Pancreas (tissue), 10 donors: ENCODE data around the gene EIF2B1. TPM values are rescaled to one million over a fixed set of nuclear protein-coding genes. Genes with fewer than 3 reads are reported as not detected.

Source experiments
- ATAC-seq, 4 donors: fragments of 200-7000 bp; cut with Tn5 transposase; one replicate each; pipeline versions ENCODE4 v1.8.0 to v1.9.1; 2020; ENCODE audit warnings: mild to moderate bottlenecking in 4 of 4, moderate library complexity in 4 of 4
- DNase-seq, 6 donors: peaks; one replicate each; pipeline ENCODE4 v3.0.0-alpha.2; 2020
- FAIRE-seq: peaks from 2 replicates; lab custom pipeline; 2012; peaks lifted over from hg19 to GRCh38; lab: Jason Lieb, UNC
- H3K27ac ChIP-seq, 4 donors: fragments of 200-600 bp; sonication (generic); 1 replicate in 3 of 4; 2 replicates in 1 of 4; pipeline versions ENCODE4 v1.5.0 to v1.8.0; 2020
- H3K27me3 ChIP-seq, 4 donors: fragments of 200-600 bp; one replicate each; pipeline ENCODE4 v1.8.0; 2021
- H3K36me3 ChIP-seq, 3 donors: fragments of 200-600 bp; sonication (generic) in 1 of 3; one replicate each; pipeline versions ENCODE4 v1.5.0 to v1.8.0; 2020 to 2021
- H3K4me1 ChIP-seq, 3 donors: fragments of 200-600 bp; one replicate each; pipeline ENCODE4 v1.8.0; 2021
- H3K4me3 ChIP-seq, 4 donors: fragments of 200-600 bp; sonication (generic) in 2 of 4; one replicate each; pipeline versions ENCODE4 v1.5.0 to v1.8.0; 2020 to 2021
- H3K9me3 ChIP-seq, 4 donors: fragments of 200-600 bp; one replicate each; pipeline ENCODE4 v1.8.0; 2021
- CTCF ChIP-seq, 4 donors: fragments of 200-600 bp; sonication (generic) in 3 of 4; IDR thresholded peaks; one replicate each; pipeline versions ENCODE4 v1.5.0 to v1.8.0; 2021; ENCODE audit warnings: antibody characterized with exemption in 4 of 4
- WGBS, 2 donors: extraction: QIAGEN DNeasy Blood & Tissue Kit; methylation state at CpG; one replicate each; pipeline ENCODE4 v1.1.7; 2013; 5-methylcytosine and 5-hydroxymethylcytosine counted together
- intact Hi-C, 3 donors: fragments of 100-400 bp; cut with DNase I; formaldehyde crosslinking; loops; one replicate each; pipeline versions ENCODE4 v1.11.1 to v1.14.2; 2022
- polyA plus RNA-seq, 2 donors: library from polyadenylated mRNA; stranded (reverse); fragments of 200-250 nt; gene quantifications; one replicate each; pipeline ENCODE4 v1.2.3, GENCODE V29; 2013
- total RNA-seq, 6 donors: library from RNA; stranded (reverse); fragmentation: NEBNext Ultra II Directional in 4 of 6; extraction: Animal tissue kit (Norgen Biotek cat#: 25700) in 4 of 6; gene quantifications; one replicate each; pipeline versions ENCODE4 v1.2.1 to v1.2.4, GENCODE V29; 2021 to 2023
- donor health status: healthy with polysubstance abuse.
- donor health status: DM: no; HTN: no; CAD: no; lungs with moderate emphysema.
- donor health status: DM: no; HTN: no; CAD: no.
- donor health status: control.
- donor health status: control.
- donor health status: Bipolar disorder and iron deficiency.
- donor health status: DM: yes; HTN: yes; CAD: no.
- donor health status: DM: no; HTN: no; CAD: no.
- donor health status: DM: no; HTN: no; CAD: no.
- donor health status: DM: yes; HTN: yes; CAD: no.

Gene EIF2B1
- total and polyA plus RNA-seq, 8 donors = 15.6 to 28.6 (median 22.8) TPM

GRCh38 chr12:123571343-123571813 lies 62.1 kb downstream of the EIF2B1 start:
- FAIRE-seq = no peak
- intact Hi-C loops = no loop called here
- TF ChIP-seq CTCF (IDR thresholded peaks at IDR 0.05) = no peak
- Histone ChIP-seq H3K27me3 (no peaks in the 10 kb centered on the region), H3K36me3 (no peaks in the 10 kb centered on the region), H3K9me3 (no peaks in the 10 kb centered on the region), H3K4me3 (no peak overlapping the region), H3K4me1 (no peaks in the 10 kb centered on the region), H3K27ac (no peak overlapping the region)
- 32 to 33% methylated on average over 4 of the region's 4 CpGs for WGBS, 2 donors
- peak in 1 of 6 donors; percentile 28 for DNase-seq
- ATAC-seq = peak in 3 of 4 donors; percentile 52 to 74 (median 55)

Other genes with a start within 250 kb of the EIF2B1 start
- 10 to 100 TPM; 13.7 to 27.9 (median 18.8) TPM for gene KMT5A, start 249.6 kb downstream of the EIF2B1 start, total RNA-seq
- 10 to 100 TPM; 34.8 to 41.9 TPM for gene KMT5A, start 249.6 kb downstream of the EIF2B1 start, polyA plus RNA-seq
- gene RILPL2, start 197.0 kb downstream of the EIF2B1 start, total RNA-seq = 1 to 10 TPM in 4 of 6 donors, under 1 TPM in 2; 0.83 to 1.9 (median 1.1) TPM
- gene RILPL2, start 197.0 kb downstream of the EIF2B1 start, polyA plus RNA-seq = 1 to 10 TPM; 1.7 to 2.1 TPM
- gene SNRNP35, start 175.5 kb downstream of the EIF2B1 start, total RNA-seq = 10 to 100 TPM in 1 of 6 donors, 1 to 10 TPM in 5; 6.2 to 13.9 (median 8.3) TPM
- gene SNRNP35, start 175.5 kb downstream of the EIF2B1 start, polyA plus RNA-seq = 10 to 100 TPM; 53.0 to 59.4 TPM
- 1 to 10 TPM; 3.0 to 5.8 (median 3.7) TPM for gene RILPL1, start 100.0 kb downstream of the EIF2B1 start, total RNA-seq
- 1 to 10 TPM; 8.2 to 8.8 TPM for gene RILPL1, start 100.0 kb downstream of the EIF2B1 start, polyA plus RNA-seq
- 100 to 1,000 TPM; 148 to 245 (median 228) TPM for gene TMED2, start 49.1 kb downstream of the EIF2B1 start, total RNA-seq
- gene TMED2, start 49.1 kb downstream of the EIF2B1 start, polyA plus RNA-seq = 10 to 100 TPM; 36.2 to 89.1 TPM
- gene DDX55, start 31.6 kb downstream of the EIF2B1 start, total RNA-seq = 10 to 100 TPM in 3 of 6 donors, 1 to 10 TPM in 3; 6.6 to 13.0 (median 10.1) TPM
- gene DDX55, start 31.6 kb downstream of the EIF2B1 start, polyA plus RNA-seq = 10 to 100 TPM; 15.0 to 21.8 TPM
- gene GTF2H3, start 143 bp upstream of the EIF2B1 start, total RNA-seq = 10 to 100 TPM in 2 of 6 donors, 1 to 10 TPM in 4; 5.3 to 12.4 (median 9.1) TPM
- gene GTF2H3, start 143 bp upstream of the EIF2B1 start, polyA plus RNA-seq = 1 to 10 TPM; 2.9 to 4.7 TPM
- gene TCTN2, start 37.4 kb upstream of the EIF2B1 start, total RNA-seq = 1 to 10 TPM; 4.2 to 9.9 (median 6.5) TPM
- 1 to 10 TPM; 4.2 to 8.7 TPM for gene TCTN2, start 37.4 kb upstream of the EIF2B1 start, polyA plus RNA-seq
- gene ATP6V0A2, start 78.7 kb upstream of the EIF2B1 start, total RNA-seq = 10 to 100 TPM in 5 of 6 donors, 1 to 10 TPM in 1; 9.6 to 15.5 (median 13.4) TPM
- 1 to 10 TPM; 4.3 to 5.8 TPM for gene ATP6V0A2, start 78.7 kb upstream of the EIF2B1 start, polyA plus RNA-seq
- gene DNAH10, start 128.6 kb upstream of the EIF2B1 start, total RNA-seq = under 1 TPM in 5 of 6 donors, not detected in 1; 0.08 to 0.59 (median 0.14) TPM
- gene DNAH10, start 128.6 kb upstream of the EIF2B1 start, polyA plus RNA-seq = under 1 TPM; 0.02 to 0.04 TPM